Measurements from ENCODE around the gene HILPDA. TPM values are rescaled to one million over a fixed set of nuclear protein-coding genes. Genes with fewer than 3 reads are reported as not detected.
A peak's percentile ranks its signal among the peaks of the same experiment; 100 is the strongest.
"Not testable (repeated sequence)": the region's sequence is repeated elsewhere in the genome, so short reads cannot be mapped to it uniquely, and the experiment has no call there.

The HILPDA gene
- total and polyA plus RNA-seq, 3 donors from 2014 or later: 31.4 to 44.8 (median 34.3) TPM

DNA sequence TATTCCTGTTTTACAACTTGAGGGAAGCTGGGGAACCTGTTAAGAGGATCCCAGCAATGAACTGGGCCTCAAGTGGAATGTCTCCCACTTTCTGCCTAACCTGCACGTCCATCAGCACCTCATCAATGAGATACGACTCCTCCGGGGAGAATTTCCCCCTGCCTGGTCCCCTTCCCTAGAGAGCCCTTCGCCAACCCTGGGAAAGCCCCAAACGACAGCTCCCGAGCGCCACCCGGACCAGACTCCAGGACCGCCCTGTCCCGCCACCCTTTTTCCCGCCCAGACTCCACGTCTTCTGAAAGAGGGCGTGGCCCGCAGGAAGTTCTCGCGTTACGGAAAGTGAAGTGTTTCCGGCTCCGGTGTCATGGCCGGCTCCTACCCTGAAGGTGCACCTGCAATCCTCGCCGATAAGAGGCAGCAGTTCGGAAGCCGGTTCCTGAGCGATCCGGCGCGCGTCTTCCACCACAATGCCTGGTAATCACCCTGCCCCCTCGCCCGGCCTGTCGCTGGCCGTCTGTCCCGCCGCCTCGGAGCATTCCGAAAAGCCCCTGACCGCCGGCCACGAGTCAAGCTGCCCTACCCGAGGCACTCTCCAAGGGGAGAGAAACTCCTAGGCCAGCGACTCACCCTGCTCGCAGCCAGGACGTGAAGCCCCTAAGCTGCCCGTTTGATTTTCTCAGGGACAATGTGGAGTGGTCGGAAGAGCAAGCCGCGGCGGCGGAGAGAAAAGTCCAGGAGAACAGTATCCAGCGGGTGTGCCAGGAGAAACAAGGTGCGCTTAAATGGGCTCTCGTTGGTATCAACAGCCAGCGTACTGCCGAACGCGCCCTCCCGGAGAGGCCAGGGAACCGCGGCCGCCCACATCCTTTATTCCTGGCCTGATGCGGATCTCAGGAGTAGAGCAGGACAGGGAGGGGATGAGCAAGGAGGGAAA is 21.0 kb downstream of the HILPDA start, which contains the start of gene METTL2B:
METTL2B (plus strand) TSS at position 347 of the 934 bp plus-strand sequence; CDS start at position 365, 18 bp downstream.
- H3K36me3 ChIP-seq (ENCODE audit: low read depth, missing control alignments); intact Hi-C loops (cut with DNase I; ENCODE audit: low total_unique reads); H3K9me3 ChIP-seq; H3K27me3 ChIP-seq: not testable (repeated sequence)
- peak; percentile 97 for DNase-seq
- 0 to 1% methylated on average over 35 to 62 of the region's 62 CpGs for WGBS, 2 donors
- TF ChIP-seq POLR2A (IDR thresholded peaks at IDR 0.05): peak; percentile 5
- TF ChIP-seq, protein P1, sequence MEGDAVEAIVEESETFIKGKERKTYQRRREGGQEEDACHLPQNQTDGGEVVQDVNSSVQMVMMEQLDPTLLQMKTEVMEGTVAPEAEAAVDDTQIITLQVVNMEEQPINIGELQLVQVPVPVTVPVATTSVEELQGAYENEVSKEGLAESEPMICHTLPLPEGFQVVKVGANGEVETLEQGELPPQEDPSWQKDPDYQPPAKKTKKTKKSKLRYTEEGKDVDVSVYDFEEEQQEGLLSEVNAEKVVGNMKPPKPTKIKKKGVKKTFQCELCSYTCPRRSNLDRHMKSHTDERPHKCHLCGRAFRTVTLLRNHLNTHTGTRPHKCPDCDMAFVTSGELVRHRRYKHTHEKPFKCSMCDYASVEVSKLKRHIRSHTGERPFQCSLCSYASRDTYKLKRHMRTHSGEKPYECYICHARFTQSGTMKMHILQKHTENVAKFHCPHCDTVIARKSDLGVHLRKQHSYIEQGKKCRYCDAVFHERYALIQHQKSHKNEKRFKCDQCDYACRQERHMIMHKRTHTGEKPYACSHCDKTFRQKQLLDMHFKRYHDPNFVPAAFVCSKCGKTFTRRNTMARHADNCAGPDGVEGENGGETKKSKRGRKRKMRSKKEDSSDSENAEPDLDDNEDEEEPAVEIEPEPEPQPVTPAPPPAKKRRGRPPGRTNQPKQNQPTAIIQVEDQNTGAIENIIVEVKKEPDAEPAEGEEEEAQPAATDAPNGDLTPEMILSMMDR (IDR thresholded peaks at IDR 0.05): peak in 1 of 3 experiments; percentile 25
- H3K4me1 ChIP-seq: peaks cover 11% of the 10 kb centered on the region
- peak within 1 kb of the TSS; percentile 79 to 87 for H3K4me3 ChIP-seq
- peak within 1 kb of the TSS; percentile 62 to 88 for H3K27ac ChIP-seq

DNA sequence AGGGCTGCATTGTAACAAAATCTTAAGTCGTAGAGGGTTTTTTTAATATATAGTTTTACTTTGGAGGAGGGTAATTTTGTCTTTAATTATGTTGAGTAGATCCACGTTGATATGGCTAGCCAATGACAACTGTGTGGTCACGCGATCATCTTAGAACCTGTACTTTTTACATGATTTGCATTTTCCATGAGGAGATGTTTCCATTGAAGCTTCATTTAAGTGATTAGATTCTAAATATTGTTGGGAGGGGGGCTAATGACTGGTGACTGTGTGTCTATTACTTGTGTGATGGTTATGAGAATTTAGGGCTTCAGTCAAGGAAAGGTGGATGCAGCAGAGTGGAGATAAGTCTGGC is 21.6 kb downstream of the HILPDA start:
- DNase-seq; intact Hi-C loops (cut with DNase I; ENCODE audit: low total_unique reads): not testable (repeated sequence)
- WGBS, 2 donors: 0 to 5% methylated on average over 4 of the region's 4 CpGs

DNA sequence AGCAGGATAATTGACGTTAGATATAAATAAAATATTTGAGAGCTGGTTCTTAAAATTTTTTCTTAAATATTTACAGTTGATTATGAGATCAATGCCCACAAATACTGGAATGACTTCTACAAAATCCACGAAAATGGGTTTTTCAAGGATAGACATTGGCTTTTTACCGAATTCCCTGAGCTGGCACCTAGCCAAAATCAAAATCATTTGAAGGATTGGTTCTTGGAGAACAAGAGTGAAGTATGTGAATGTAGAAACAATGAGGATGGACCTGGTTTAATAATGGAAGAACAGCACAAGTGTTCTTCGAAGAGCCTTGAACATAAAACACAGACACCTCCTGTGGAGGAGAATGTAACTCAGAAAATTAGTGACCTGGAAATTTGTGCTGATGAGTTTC is 23.4 kb downstream of the HILPDA start:
- H3K36me3 ChIP-seq (ENCODE audit: low read depth, missing control alignments); H3K27ac ChIP-seq; H3K9me3 ChIP-seq; intact Hi-C loops (cut with DNase I; ENCODE audit: low total_unique reads); H3K27me3 ChIP-seq; DNase-seq; H3K4me3 ChIP-seq: not testable (repeated sequence)
- peaks cover 11% of the 10 kb centered on the region for H3K4me1 ChIP-seq
- 85% methylated on average over 4 of the region's 4 CpGs for WGBS, 2 donors

More for the DNA sequence above, 21.6 kb downstream of the HILPDA start:
- not testable (repeated sequence) for H3K36me3 ChIP-seq (ENCODE audit: low read depth, missing control alignments); H3K27me3 ChIP-seq; H3K9me3 ChIP-seq; H3K27ac ChIP-seq
- Histone ChIP-seq H3K4me1 (peaks cover 11% of the 10 kb centered on the region), H3K4me3 (peak overlapping the region; percentile 79 to 87)

DNA sequence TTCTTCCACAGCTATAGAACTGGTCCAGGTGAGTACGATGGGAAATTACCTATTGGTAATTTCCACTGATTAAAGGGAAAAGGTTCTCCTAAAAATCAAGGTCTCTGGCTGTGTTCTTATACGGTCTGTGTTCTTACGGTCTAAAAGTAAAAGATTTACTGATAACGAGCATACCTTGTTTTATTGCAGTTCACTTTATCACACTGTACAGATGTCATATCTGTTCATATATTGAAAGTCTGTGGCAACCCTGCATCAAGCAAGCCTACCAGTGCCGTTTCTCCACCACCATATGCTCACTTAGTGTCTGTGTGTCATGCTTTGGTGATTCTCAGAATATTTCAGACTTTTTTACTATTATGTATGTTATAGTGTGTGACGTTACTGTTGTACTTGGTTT is 32.5 kb downstream of the HILPDA start:
- H3K9me3 ChIP-seq; H3K27me3 ChIP-seq; intact Hi-C loops (cut with DNase I; ENCODE audit: low total_unique reads); H3K36me3 ChIP-seq (ENCODE audit: low read depth, missing control alignments); H3K4me3 ChIP-seq; H3K27ac ChIP-seq; DNase-seq; H3K4me1 ChIP-seq: not testable (repeated sequence)
- WGBS, 2 donors: 90% methylated on average over 6 of the region's 6 CpGs

GRCh38 chr7:128497405-128497804 is 41.7 kb downstream of the HILPDA start:
- WGBS, 2 donors: 93 to 97% methylated on average over 8 to 9 of the region's 9 CpGs
- H3K27ac ChIP-seq: no peak overlapping the region
- no peaks in the 10 kb centered on the region for H3K9me3 ChIP-seq
- no peaks in the 10 kb centered on the region for H3K27me3 ChIP-seq
- TF ChIP-seq POLR2A (IDR thresholded peaks at IDR 0.05): no peak
- TF ChIP-seq, protein P1 (IDR thresholded peaks at IDR 0.05): no peak
- H3K4me3 ChIP-seq: no peak overlapping the region
- DNase-seq: no peak
- intact Hi-C loops (cut with DNase I; ENCODE audit: low total_unique reads): no loop called here
- no peaks in the 10 kb centered on the region for H3K36me3 ChIP-seq (ENCODE audit: low read depth, missing control alignments)
- no peaks in the 10 kb centered on the region for H3K4me1 ChIP-seq

DNA sequence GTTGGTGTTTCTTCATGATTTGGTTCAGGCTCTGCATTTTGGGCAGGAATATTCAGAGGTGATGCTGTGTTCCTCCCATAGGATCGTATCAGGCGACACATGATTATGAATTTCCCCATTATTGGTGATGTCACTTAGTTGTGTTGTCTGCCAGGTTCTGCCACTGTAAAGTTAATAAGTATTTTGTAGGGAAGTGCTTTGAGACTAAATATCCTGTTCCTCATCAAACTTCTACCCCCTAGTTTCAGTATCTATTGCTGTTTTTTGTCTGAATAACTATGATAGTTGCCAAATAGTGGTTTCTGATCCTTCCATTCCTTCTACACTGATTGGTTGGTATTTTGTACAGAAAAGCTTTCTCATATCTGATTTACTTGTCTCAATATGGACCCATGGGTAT is 49.7 kb downstream of the HILPDA start:
- WGBS, 2 donors: 88 to 90% methylated on average over 2 of the region's 2 CpGs
- intact Hi-C loops (cut with DNase I; ENCODE audit: low total_unique reads); H3K4me1 ChIP-seq; H3K36me3 ChIP-seq (ENCODE audit: low read depth, missing control alignments); H3K27me3 ChIP-seq; H3K4me3 ChIP-seq; H3K27ac ChIP-seq; DNase-seq; H3K9me3 ChIP-seq: not testable (repeated sequence)

DNA sequence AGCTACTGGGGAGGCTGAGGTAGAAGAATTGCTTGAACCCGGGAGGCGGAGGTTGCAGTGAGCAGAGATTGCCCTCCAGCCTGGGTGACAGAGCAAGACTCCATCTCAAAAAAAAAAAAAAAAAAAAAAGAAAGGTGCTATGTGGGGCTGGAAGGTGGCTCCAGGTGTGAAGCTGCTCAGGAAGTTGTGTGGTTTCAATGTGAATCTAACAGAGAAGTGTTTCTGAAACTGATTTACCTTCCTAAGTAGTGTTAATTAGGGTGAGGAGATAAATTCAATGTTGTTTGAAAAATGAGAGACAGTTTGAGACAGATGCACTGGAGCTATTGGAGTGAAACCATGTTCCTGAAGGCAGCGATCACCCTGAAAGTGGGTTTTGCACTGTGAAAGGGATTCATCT is 51.1 kb downstream of the HILPDA start:
- H3K9me3 ChIP-seq, H3K4me1 ChIP-seq: not testable (repeated sequence)

DNA sequence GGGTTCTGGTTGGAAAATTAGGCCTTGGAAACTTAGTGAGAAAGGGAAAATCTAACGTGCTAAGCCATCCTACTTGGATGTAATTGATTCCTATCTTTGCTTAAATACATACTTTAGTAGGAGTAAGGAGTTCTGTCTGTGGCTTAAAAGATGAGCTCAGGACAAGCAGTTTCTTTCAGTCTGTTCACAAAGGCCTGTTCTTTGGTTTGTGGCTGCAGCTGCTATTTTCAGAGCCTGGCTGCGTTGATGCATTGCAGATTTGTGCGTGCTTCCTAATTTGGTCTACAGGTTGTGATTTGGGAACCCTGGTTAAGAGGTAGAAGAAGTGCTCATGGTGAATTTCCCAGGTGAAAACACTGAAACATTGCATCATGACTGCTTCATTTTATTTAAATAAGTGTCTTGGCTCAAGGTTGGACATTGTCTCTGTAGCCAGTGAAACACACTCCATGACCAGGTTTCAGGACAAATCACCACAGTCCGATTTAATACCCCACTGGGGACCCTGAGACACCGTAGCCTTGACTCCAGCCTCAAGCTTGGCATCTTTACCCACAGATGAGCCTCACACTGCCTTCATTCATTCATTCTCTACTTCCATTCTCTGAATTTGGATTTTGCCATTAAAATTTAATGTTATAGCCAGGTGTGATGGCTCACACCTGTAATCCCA is 51.8 kb downstream of the HILPDA start:
- 80 to 83% methylated on average over 5 of the region's 5 CpGs for WGBS, 2 donors

More for the DNA sequence above, 51.1 kb downstream of the HILPDA start:
- H3K27me3 ChIP-seq; DNase-seq; H3K4me3 ChIP-seq; H3K27ac ChIP-seq; H3K36me3 ChIP-seq (ENCODE audit: low read depth, missing control alignments); intact Hi-C loops (cut with DNase I; ENCODE audit: low total_unique reads): not testable (repeated sequence)
- WGBS, 2 donors: 89 to 100% methylated on average over 3 of the region's 3 CpGs

More for the DNA sequence above, 51.8 kb downstream of the HILPDA start:
- H3K4me1 ChIP-seq; DNase-seq; H3K36me3 ChIP-seq (ENCODE audit: low read depth, missing control alignments); H3K4me3 ChIP-seq; intact Hi-C loops (cut with DNase I; ENCODE audit: low total_unique reads); H3K27me3 ChIP-seq; H3K27ac ChIP-seq; H3K9me3 ChIP-seq: not testable (repeated sequence)
